Measurements from ENCODE around the gene IL4I1. TPM values are rescaled to one million over a fixed set of nuclear protein-coding genes. Genes with fewer than 3 reads are reported as not detected.

IL4I1 gene
- polyA plus RNA-seq, 1 donor (not counting 4 experiments of a cell fraction or from before 2014, with no cell fraction given), result 0.13 TPM

DNA sequence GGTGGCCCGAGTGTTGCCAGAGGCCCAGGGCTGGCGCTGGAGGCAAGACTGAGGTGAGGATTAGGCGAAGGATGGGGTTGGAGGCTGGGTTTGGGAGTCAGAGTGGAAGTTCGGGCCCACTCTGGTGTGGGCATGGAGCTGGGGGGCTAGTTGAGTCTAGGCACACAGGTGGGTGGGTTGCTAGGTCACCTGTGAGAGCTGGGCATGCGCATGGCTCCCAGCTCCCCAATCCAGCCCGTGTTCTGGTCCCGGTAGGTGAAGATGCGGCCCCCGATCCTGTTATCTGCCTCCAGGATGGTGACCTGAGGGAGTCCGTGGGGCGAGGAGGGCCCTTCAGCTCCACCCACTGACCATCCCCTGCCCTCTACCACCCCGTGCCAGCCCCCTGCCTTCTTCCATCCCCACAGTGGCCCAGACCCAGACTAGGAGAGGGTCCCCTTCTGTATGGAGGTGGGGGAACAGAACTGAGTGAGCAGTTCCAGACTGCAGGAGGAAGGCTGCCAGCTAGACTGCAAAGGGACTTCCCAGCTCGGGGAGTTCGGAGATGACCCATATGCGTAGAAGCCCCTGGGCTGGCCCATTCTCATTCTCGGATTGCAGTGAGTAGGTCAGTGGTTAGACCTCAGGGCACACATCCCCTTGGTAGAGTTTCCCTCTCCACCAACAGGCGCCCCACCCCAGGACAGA, 1.7 kb downstream of the IL4I1 start:
- Histone ChIP-seq H3K9me1 (ENCODE audit: control insufficient read depth, extremely low read depth, insufficient read depth, low read length) (no peaks in the 10 kb centered on the region), H3K4me3 (ENCODE audit: control insufficient read depth in 2 of 3, extremely low read depth in 1 of 3, insufficient read depth in 2 of 3, low read depth in 1 of 3, low read length in 3 of 3) (no peak overlapping the region), H3K27me3 (ENCODE audit: control insufficient read depth, extremely low read depth, insufficient read depth, low read length) (peaks cover 25% of the 10 kb centered on the region), H3K9ac (ENCODE audit: control insufficient read depth, extremely low read depth, insufficient read depth, low read length) (no peak overlapping the region), H3K79me2 (ENCODE audit: control insufficient read depth, insufficient read depth, low read length) (no peaks in the 10 kb centered on the region), H3K4me2 (ENCODE audit: control insufficient read depth, extremely low read depth, insufficient read depth, low read depth, low read length) (no peak overlapping the region), H3K4me1 (ENCODE audit: control insufficient read depth, extremely low read depth, insufficient read depth, low read length) (peaks cover 6% of the 10 kb centered on the region), H4K20me1 (ENCODE audit: control insufficient read depth, extremely low read depth, insufficient read depth, low read length) (no peaks in the 10 kb centered on the region), H3K36me3 (ENCODE audit: control insufficient read depth in 2 of 2, extremely low read depth in 1 of 2, insufficient read depth in 2 of 2, low read length in 2 of 2) (no peaks in the 10 kb centered on the region), H2AFZ (ENCODE audit: control insufficient read depth, low read length) (no peak overlapping the region), H3K27ac (ENCODE audit: control insufficient read depth, insufficient read depth, low read length) (no peak overlapping the region), H3K9me3 (ENCODE audit: control insufficient read depth, low read depth, low read length) (no peaks in the 10 kb centered on the region)
- FAIRE-seq (no peak), DNase-seq (ENCODE audit: low read depth, low spot score) (no peak)
- dilution Hi-C loops (cut with MboI; ENCODE audit: extremely low pct_ligation_motif_present, low sequenced_read_pairs), result no loop called here
- TF ChIP-seq EZH2 (IDR thresholded peaks at IDR 0.05; ENCODE audit: low read length), result no peak
- TF ChIP-seq, protein P1, sequence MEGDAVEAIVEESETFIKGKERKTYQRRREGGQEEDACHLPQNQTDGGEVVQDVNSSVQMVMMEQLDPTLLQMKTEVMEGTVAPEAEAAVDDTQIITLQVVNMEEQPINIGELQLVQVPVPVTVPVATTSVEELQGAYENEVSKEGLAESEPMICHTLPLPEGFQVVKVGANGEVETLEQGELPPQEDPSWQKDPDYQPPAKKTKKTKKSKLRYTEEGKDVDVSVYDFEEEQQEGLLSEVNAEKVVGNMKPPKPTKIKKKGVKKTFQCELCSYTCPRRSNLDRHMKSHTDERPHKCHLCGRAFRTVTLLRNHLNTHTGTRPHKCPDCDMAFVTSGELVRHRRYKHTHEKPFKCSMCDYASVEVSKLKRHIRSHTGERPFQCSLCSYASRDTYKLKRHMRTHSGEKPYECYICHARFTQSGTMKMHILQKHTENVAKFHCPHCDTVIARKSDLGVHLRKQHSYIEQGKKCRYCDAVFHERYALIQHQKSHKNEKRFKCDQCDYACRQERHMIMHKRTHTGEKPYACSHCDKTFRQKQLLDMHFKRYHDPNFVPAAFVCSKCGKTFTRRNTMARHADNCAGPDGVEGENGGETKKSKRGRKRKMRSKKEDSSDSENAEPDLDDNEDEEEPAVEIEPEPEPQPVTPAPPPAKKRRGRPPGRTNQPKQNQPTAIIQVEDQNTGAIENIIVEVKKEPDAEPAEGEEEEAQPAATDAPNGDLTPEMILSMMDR (optimal IDR thresholded peaks at IDR 0.05 in 1 of 3, IDR thresholded peaks at IDR 0.05 in 1 of 3, conservative IDR thresholded peaks at IDR 0.05 in 1 of 3; ENCODE audit: extremely low read depth in 1 of 3, insufficient read depth in 2 of 3, low read length in 3 of 3), result no peak

- no peaks in the 10 kb centered on the region for H3K9me1 ChIP-seq (ENCODE audit: control insufficient read depth, extremely low read depth, insufficient read depth, low read length)
- FAIRE-seq, result no peak
- peaks cover 25% of the 10 kb centered on the region for H3K27me3 ChIP-seq (ENCODE audit: control insufficient read depth, extremely low read depth, insufficient read depth, low read length)
- DNase-seq (ENCODE audit: low read depth, low spot score), result no peak
- no peak overlapping the region for H2AFZ ChIP-seq (ENCODE audit: control insufficient read depth, low read length)
- no peak overlapping the region for H3K27ac ChIP-seq (ENCODE audit: control insufficient read depth, insufficient read depth, low read length)
- H3K36me3 ChIP-seq (ENCODE audit: control insufficient read depth in 2 of 2, extremely low read depth in 1 of 2, insufficient read depth in 2 of 2, low read length in 2 of 2), result no peaks in the 10 kb centered on the region
- dilution Hi-C loops (cut with MboI; ENCODE audit: extremely low pct_ligation_motif_present, low sequenced_read_pairs), result no loop called here
- H3K9ac ChIP-seq (ENCODE audit: control insufficient read depth, extremely low read depth, insufficient read depth, low read length), result no peak overlapping the region
- H3K4me1 ChIP-seq (ENCODE audit: control insufficient read depth, extremely low read depth, insufficient read depth, low read length), result peaks cover 6% of the 10 kb centered on the region
- H4K20me1 ChIP-seq (ENCODE audit: control insufficient read depth, extremely low read depth, insufficient read depth, low read length), result no peaks in the 10 kb centered on the region
- no peak overlapping the region for H3K4me3 ChIP-seq (ENCODE audit: control insufficient read depth in 2 of 3, extremely low read depth in 1 of 3, insufficient read depth in 2 of 3, low read depth in 1 of 3, low read length in 3 of 3)
- no peaks in the 10 kb centered on the region for H3K79me2 ChIP-seq (ENCODE audit: control insufficient read depth, insufficient read depth, low read length)
- TF ChIP-seq EZH2 (IDR thresholded peaks at IDR 0.05; ENCODE audit: low read length), result no peak
- TF ChIP-seq, protein P1 (optimal IDR thresholded peaks at IDR 0.05 in 1 of 3, IDR thresholded peaks at IDR 0.05 in 1 of 3, conservative IDR thresholded peaks at IDR 0.05 in 1 of 3; ENCODE audit: extremely low read depth in 1 of 3, insufficient read depth in 2 of 3, low read length in 3 of 3), result no peak
- H3K9me3 ChIP-seq (ENCODE audit: control insufficient read depth, low read depth, low read length), result no peaks in the 10 kb centered on the region
- H3K4me2 ChIP-seq (ENCODE audit: control insufficient read depth, extremely low read depth, insufficient read depth, low read depth, low read length), result no peak overlapping the region
Observed at GRCh38 chr19:49894011-49894664, 2.5 kb downstream of the IL4I1 start.

All from keratinocyte (primary cell).